AG10803 (cell line): Measurements from ENCODE around the gene MMP14.

Source experiments
- DNase-seq: peaks from one replicate; pipeline ENCODE4 v3.0.0; 2010; ENCODE audit warnings: low read depth
- H3K4me3 ChIP-seq: 2 replicates; pipeline ENCODE4 v1.5.1; 2011; ENCODE audit warnings: mild to moderate bottlenecking, low read length, control low read depth
- CTCF ChIP-seq: conservative IDR thresholded peaks from 2 replicates; pipeline ENCODE4 v1.5.1; 2011; ENCODE audit warnings: mild to moderate bottlenecking, low read length, control low read depth, inconsistent platforms

Gene MMP14

GRCh38 chr14:22884076-22884737 lies 47.8 kb downstream of the MMP14 start:
- H3K4me3 ChIP-seq: no peak overlapping the region
- DNase-seq: no peak
- TF ChIP-seq CTCF: no peak

DNA sequence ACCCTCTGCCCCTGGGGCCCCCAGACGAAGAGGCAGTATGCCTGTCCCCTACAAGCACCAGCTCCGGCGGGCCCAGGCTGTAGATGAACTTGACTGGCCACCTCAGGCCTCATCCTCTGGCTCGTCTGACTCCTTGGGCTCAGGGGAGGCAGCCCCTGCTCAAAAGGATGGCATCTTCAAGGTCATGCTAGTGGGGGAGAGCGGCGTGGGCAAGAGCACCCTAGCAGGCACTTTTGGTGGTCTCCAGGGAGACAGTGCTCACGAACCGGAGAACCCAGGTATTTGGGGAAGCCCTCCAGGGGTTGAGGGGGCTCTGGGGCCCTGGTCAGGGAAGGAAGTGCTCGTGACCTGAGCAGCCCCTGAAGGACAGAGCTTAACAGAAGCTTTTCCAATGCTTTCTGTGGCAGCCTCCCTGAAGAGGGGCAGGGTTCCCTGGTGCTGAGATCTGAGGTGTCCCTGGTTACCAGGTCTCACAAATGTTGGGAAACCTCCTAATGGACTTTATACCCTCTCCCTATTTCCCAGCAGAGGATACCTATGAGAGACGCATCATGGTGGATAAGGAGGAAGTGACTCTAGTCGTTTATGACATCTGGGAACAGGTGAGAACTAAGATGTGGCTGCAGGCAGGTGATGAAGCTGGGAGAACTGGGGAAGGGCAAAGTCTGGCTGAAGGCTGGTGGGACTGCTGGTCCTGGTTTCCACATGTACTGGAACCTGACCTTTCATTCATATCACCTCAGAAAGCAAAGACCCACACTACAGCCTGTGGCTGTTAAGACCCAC lies 48.5 kb downstream of the MMP14 start:
- no peak for TF ChIP-seq CTCF
- no peak overlapping the region for H3K4me3 ChIP-seq
- no peak for DNase-seq

GRCh38 chr14:22885975-22886374 lies 49.6 kb downstream of the MMP14 start:
- DNase-seq: no peak
- no peak for TF ChIP-seq CTCF
- H3K4me3 ChIP-seq: no peak overlapping the region

DNA sequence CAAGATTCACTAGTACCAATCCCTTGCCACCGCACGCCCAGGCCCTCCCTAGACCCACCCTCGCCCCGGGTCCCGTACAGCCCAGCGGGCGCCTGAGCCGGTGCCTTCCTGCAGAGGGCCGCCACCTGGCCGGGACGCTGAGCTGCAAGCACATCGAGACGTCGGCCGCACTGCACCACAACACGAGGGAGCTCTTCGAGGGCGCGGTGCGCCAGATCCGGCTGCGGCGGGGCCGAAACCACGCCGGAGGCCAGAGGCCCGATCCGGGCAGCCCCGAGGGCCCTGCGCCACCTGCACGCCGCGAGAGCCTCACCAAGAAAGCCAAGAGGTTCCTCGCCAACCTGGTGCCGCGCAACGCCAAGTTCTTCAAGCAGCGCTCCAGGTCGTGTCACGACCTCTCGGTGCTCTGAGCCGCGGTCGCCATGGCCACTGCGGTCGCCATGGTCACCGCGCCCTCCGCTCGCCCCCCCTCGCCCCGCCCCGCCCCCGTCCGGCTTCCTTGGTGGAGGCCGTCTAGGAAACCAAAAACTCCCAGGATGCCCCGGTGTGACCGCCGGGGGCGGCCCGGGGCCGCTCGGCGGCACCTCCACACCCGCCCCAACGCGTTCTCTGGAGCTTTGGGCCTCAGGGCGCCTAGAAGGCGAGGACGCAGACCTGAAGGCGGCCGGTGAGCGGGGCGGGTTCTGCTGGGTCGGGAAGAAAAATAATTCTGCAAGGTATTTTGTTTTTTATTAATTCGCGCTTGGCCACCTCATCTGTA lies 50.3 kb downstream of the MMP14 start:
- no peak for TF ChIP-seq CTCF
- DNase-seq: peak; percentile 59
- H3K4me3 ChIP-seq: peak overlapping the region; percentile 71

- DNase-seq: peak; percentile 66
- peak overlapping the region; percentile 71 for H3K4me3 ChIP-seq
- no peak for TF ChIP-seq CTCF
These were observed 51.0 kb downstream of the MMP14 start for GRCh38 chr14:22887260-22887989.

GRCh38 chr14:22887990-22888378 lies 51.6 kb downstream of the MMP14 start:
- DNase-seq: no peak
- peak overlapping the region; percentile 71 for H3K4me3 ChIP-seq
- TF ChIP-seq CTCF: no peak
